ENCODE measurements around the gene ICE1.

ICE1 gene

DNA sequence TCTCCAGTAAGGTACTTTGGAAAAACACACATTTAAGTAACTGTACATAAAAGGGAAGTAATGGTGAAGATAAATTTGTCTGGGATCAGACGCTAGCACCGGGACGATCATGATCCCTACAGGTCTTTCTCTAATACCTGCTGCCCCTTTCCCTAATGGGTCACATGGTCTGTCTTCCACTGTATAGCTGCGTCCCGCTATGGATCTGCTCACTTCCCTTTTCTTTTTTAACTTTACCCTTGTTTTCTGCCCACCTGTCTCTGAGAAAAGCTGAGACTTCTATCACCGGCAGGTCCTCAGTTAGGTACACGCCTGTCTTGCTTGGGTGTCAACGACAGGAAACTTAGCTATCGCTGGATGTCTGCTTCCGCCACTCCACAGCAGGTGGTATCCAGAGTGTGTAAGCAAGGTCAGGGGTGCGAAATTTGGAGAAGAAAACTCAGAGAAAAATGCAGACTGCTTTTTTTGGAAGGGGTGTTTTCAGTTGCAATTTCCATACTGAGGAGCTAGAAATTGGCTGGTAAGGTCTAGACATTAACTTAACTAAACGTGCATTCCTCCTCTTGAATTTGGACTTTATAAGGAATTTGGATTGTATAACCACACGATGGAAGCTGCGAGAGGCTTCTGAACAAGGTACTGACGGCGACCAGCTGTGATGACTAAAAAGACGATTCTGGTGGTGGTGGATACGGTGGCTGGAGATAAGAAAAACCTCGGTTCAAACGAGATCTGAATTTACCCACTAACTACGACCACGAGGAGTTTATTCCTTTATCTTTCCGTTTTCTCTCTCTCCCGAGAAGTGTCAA is 1.1 kb upstream of the ICE1 start:
- in situ Hi-C loops (cut with MboI; ENCODE audit: low pct_unique_long_range_greater_than_20kb, low sequenced_read_pairs, unreplicated experiment), result loop anchor here (25.0 kb wide), 1 partner anchor 284 kb away; the partner anchor contains the start of gene ADAMTS16
- DNase-seq (ENCODE audit: low spot score), result no peak
- TF ChIP-seq, protein P1, sequence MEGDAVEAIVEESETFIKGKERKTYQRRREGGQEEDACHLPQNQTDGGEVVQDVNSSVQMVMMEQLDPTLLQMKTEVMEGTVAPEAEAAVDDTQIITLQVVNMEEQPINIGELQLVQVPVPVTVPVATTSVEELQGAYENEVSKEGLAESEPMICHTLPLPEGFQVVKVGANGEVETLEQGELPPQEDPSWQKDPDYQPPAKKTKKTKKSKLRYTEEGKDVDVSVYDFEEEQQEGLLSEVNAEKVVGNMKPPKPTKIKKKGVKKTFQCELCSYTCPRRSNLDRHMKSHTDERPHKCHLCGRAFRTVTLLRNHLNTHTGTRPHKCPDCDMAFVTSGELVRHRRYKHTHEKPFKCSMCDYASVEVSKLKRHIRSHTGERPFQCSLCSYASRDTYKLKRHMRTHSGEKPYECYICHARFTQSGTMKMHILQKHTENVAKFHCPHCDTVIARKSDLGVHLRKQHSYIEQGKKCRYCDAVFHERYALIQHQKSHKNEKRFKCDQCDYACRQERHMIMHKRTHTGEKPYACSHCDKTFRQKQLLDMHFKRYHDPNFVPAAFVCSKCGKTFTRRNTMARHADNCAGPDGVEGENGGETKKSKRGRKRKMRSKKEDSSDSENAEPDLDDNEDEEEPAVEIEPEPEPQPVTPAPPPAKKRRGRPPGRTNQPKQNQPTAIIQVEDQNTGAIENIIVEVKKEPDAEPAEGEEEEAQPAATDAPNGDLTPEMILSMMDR (IDR thresholded peaks at IDR 0.05; ENCODE audit: extremely low read depth, insufficient read depth, missing control alignments), result no peak

DNA sequence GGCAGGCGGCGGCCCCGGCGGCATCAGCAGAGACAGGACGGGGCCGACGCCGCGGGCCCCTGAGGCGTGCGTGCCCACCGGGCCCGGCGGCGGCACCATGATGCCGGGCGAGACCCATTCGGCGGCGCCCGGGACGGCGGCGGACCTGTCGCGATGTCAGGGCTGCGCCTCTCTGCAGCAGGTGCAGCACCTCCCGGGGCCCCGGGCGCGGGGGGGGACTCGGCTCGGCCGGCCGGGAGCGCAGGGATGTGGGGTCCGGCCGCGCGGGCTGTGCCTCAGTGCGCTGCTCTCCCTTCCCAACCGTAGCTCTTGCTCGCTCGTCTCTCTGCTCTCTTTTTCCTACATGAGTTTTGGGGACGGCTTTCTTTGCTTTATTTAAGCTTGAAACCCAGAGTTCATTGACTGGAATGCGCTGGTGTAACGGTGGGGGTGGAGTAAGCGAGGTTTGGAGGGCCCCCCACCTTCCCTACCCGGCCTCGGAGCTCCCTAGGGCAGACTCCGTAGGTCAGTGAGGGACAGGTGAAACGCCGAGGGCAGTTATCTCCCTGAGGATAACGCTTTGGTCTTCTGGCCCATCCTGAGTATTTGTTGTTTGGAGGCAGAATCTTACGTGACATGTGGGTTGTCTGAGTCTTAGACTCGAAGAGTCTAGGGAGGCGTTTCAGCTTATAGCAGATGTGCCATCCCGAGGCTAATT is 490 bp downstream of the ICE1 start:
- DNase-seq (ENCODE audit: low spot score), result no peak
- TF ChIP-seq, protein P1 (IDR thresholded peaks at IDR 0.05; ENCODE audit: extremely low read depth, insufficient read depth, missing control alignments), result no peak
- in situ Hi-C loops (cut with MboI; ENCODE audit: low pct_unique_long_range_greater_than_20kb, low sequenced_read_pairs, unreplicated experiment), result loop anchor here (25.0 kb wide), 1 partner anchor 286 kb away; the partner anchor contains the start of gene ADAMTS16

DNA sequence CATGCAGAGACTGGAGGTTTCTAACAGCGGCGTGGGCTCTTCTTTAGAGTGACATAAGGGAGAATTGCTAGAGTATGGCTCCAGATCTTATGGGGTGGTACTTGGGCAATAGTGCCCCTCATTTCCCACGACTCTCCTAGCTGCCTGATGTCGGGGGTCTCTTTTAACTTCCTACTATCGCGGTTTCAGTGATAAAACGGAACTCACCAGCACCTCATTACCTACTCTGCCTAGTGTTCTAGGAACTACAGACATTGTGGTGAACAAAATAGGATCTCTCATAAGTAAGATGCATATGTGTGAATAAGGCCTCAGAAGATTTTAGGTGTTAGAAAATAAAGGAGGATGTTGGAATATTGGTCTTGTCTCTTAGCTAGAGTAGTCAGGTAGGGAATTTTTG is 1.1 kb downstream of the ICE1 start:
- no peak for DNase-seq (ENCODE audit: low spot score)
- TF ChIP-seq, protein P1 (IDR thresholded peaks at IDR 0.05; ENCODE audit: extremely low read depth, insufficient read depth, missing control alignments), result no peak
- in situ Hi-C loops (cut with MboI; ENCODE audit: low pct_unique_long_range_greater_than_20kb, low sequenced_read_pairs, unreplicated experiment), result loop anchor here (25.0 kb wide), 1 partner anchor 286 kb away; the partner anchor contains the start of gene ADAMTS16

DNA sequence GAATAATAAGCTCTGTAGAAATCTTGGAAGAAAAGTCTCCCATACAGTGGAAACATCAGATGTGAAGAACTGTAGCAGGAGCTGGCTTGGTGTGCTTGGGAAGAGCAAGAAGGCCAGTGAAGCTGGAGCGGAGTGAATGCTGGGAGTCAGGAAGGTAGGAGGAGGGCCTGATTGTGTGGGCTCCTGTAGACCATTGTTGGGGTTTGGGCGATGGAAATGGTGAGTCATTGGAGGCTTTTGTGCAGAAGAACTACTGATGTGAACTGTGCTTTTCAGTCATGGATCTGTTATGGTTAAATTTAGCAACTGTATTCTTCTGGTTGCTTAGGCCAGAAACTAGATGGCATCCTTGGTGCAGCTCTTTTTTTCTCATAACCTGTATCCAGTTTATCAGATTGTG is 2.3 kb downstream of the ICE1 start:
- DNase-seq (ENCODE audit: low spot score), result no peak
- TF ChIP-seq, protein P1 (IDR thresholded peaks at IDR 0.05; ENCODE audit: extremely low read depth, insufficient read depth, missing control alignments), result no peak
- in situ Hi-C loops (cut with MboI; ENCODE audit: low pct_unique_long_range_greater_than_20kb, low sequenced_read_pairs, unreplicated experiment), result loop anchor here (25.0 kb wide), 1 partner anchor 287 kb away; the partner anchor contains the start of gene ADAMTS16

DNA sequence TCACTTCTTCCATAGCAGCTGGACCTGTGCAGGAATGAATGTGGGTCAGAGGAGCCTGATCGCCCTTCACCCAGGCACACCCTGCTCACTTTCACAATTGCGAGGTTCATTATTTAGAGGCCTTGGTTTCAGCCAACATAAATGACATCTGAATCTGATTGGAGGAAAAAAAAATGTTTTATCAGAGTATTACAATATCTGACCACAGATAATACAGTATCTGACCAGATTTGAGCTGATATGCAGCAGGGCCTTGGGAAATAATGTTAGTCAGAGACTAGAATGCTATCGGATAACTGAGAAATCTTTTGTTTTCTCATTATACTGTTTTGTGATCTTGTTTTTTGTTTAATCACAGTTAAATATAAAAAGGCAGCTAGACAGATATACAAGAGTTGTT is 7.7 kb downstream of the ICE1 start:
- DNase-seq (ENCODE audit: low spot score), result no peak
- in situ Hi-C loops (cut with MboI; ENCODE audit: low pct_unique_long_range_greater_than_20kb, low sequenced_read_pairs, unreplicated experiment), result no loop called here
- TF ChIP-seq, protein P1 (IDR thresholded peaks at IDR 0.05; ENCODE audit: extremely low read depth, insufficient read depth, missing control alignments), result no peak

DNA sequence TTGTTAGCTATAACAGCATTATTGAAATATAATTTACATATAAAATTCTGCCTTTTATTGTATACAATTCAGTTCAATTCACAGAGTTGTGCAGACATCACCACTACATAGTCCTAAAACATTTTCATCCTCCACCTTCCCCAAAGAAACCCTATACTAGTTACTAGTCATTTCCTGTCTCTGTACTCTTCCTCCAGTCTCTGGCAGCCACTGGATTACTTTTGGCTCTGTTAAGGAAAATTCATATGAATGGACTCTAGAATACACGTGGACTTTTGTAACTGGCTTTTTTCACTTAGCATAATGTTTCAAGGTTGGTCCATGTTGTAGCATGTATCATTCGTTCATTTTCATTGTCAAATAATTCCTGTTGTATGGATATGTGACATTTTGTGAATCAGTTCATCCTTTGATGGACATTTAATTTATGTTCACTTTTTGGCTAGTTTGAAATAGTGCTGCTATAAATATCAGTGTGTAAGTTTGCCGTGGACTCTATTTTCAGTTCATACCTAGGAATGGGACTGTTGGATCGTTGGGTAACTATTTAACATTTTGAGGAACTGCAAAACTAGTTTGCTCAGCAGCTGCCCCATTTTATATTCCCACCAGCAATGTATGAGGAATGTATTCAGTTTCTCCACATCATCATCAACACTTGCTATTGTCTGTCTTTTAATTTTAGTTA is 9.7 kb downstream of the ICE1 start:
- in situ Hi-C loops (cut with MboI; ENCODE audit: low pct_unique_long_range_greater_than_20kb, low sequenced_read_pairs, unreplicated experiment), result no loop called here
- no peak for DNase-seq (ENCODE audit: low spot score)

More for the DNA sequence above, 9.7 kb downstream of the ICE1 start:
- TF ChIP-seq, protein P1 (IDR thresholded peaks at IDR 0.05; ENCODE audit: extremely low read depth, insufficient read depth, missing control alignments), result no peak
